NCI-H1694 (cell line): Measurements from ENCODE around the gene RBBP4.
"Not testable (repeated sequence)": the region's sequence is repeated elsewhere in the genome, so short reads cannot be mapped to it uniquely, and the experiment has no call there.

Source experiments
- DNase-seq: peaks from one replicate; lab custom pipeline; 2025; lab: John Stamatoyannopoulos, UW

Gene RBBP4

GRCh38 chr1:32639489-32640075 is 11.4 kb upstream of the RBBP4 start:
- no peak for DNase-seq

GRCh38 chr1:32642292-32642827 is 8.6 kb upstream of the RBBP4 start:
- DNase-seq: not testable (repeated sequence)

- DNase-seq: no peak
Measured at GRCh38 chr1:32644426-32644825, 6.6 kb upstream of the RBBP4 start.

- no peak for DNase-seq
Measured at GRCh38 chr1:32647308-32648134, 3.5 kb upstream of the RBBP4 start.

GRCh38 chr1:32650248-32650751 is 708 bp upstream of the RBBP4 start, which contains the start of gene ZBTB8OS:
Gene ZBTB8OS, minus strand, starts transcription at chr1:32650550. Its CDS starts 21 bp downstream, at chr1:32650529.
- peak; percentile 88 for DNase-seq

- no peak for DNase-seq
Measured at GRCh38 chr1:32651461-32652073, 559 bp downstream of the RBBP4 start.

GRCh38 chr1:32652244-32652962 is 1.4 kb downstream of the RBBP4 start:
- DNase-seq: no peak

- DNase-seq: no peak
Measured at GRCh38 chr1:32659581-32659980, 8.6 kb downstream of the RBBP4 start.

- no peak for DNase-seq
Measured at GRCh38 chr1:32665915-32666314, 14.9 kb downstream of the RBBP4 start.

- no peak for DNase-seq
Measured at GRCh38 chr1:32666901-32667566, 16.0 kb downstream of the RBBP4 start.

- DNase-seq: not testable (repeated sequence)
Measured at GRCh38 chr1:32668716-32669115, 17.7 kb downstream of the RBBP4 start.

- DNase-seq: no peak
Measured at GRCh38 chr1:32676945-32677344, 25.9 kb downstream of the RBBP4 start.

- not testable (repeated sequence) for DNase-seq
Measured at GRCh38 chr1:32679993-32680392, 29.0 kb downstream of the RBBP4 start.

GRCh38 chr1:32680642-32681041 is 29.6 kb downstream of the RBBP4 start:
- DNase-seq: no peak

- no peak for DNase-seq
Measured at GRCh38 chr1:32681509-32681908, 30.5 kb downstream of the RBBP4 start.

- no peak for DNase-seq
Measured at GRCh38 chr1:32681999-32682398, 31.0 kb downstream of the RBBP4 start.

- DNase-seq: no peak
Measured at GRCh38 chr1:32683397-32683796, 32.4 kb downstream of the RBBP4 start.

GRCh38 chr1:32684167-32684811 is 33.3 kb downstream of the RBBP4 start:
- no peak for DNase-seq

GRCh38 chr1:32685498-32685897 is 34.5 kb downstream of the RBBP4 start:
- DNase-seq: no peak

- DNase-seq: no peak
Measured at GRCh38 chr1:32686387-32686786, 35.4 kb downstream of the RBBP4 start.
